ENCODE results near the gene KIAA1671.

DNA sequence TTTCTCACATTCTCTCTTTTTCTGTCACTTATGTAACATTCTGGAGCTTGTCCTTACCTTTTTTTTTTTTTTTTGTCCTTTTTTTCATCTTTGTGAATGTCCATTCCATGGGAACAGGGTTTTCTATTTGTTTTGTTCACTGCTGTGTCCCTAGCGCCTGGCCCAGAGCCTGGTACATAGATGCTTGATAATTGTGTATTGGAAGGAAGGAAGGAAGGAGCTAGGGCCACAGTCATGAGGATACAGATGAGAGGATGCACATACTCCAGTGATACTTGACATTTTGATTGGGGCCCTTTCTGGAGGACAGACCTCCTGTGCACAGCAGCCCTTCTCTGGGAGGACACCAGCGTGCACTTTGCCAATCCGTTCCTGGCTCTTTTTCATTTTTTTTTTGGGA lies 68.9 kb downstream of the KIAA1671 start:
- no peak for TF ChIP-seq POLR2AphosphoS5 (IDR thresholded peaks at IDR 0.05; ENCODE audit: low read depth, low read length)
- TF ChIP-seq POLR2A (IDR thresholded peaks at IDR 0.05; ENCODE audit: low read depth, low read length): no peak
- no peak for TF ChIP-seq TAF1 (IDR thresholded peaks at IDR 0.05; ENCODE audit: low read depth, low read length)
- no peak for TF ChIP-seq SPI1 (IDR thresholded peaks at IDR 0.05; ENCODE audit: low read depth, low read length)
- TF ChIP-seq POU2F2 (IDR thresholded peaks at IDR 0.05; ENCODE audit: low read depth, low read length): no peak

All from GM12891 (cell line).